ENCODE measurements around the gene HPS3.

The HPS3 gene

GRCh38 chr3:149221783-149222517, 92.5 kb downstream of the HPS3 start, which contains the start of gene CP:
Gene CP (minus strand): TSS chr3:149221829. CDS start chr3:149221792, 37 bp downstream.
- Histone ChIP-seq H3K4me3 (ENCODE audit: low read depth, low read length) (no peak within 1 kb of the TSS), H3K36me3 (replicated peaks) (no peaks in the 10 kb centered on the region), H3K27me3 (replicated peaks) (no peaks in the 10 kb centered on the region), H3K27ac (no peak within 1 kb of the TSS)
- no peak for DNase-seq
- in situ Hi-C loops (cut with HindIII; ENCODE audit: low pct_ligation_motif_present, low sequenced_read_pairs): no loop called here
- TF ChIP-seq CTCF (IDR thresholded peaks at IDR 0.05; ENCODE audit: low read depth, low read length, missing control alignments): no peak
